ENCODE data around the gene GTPBP4.

GTPBP4 gene

DNA sequence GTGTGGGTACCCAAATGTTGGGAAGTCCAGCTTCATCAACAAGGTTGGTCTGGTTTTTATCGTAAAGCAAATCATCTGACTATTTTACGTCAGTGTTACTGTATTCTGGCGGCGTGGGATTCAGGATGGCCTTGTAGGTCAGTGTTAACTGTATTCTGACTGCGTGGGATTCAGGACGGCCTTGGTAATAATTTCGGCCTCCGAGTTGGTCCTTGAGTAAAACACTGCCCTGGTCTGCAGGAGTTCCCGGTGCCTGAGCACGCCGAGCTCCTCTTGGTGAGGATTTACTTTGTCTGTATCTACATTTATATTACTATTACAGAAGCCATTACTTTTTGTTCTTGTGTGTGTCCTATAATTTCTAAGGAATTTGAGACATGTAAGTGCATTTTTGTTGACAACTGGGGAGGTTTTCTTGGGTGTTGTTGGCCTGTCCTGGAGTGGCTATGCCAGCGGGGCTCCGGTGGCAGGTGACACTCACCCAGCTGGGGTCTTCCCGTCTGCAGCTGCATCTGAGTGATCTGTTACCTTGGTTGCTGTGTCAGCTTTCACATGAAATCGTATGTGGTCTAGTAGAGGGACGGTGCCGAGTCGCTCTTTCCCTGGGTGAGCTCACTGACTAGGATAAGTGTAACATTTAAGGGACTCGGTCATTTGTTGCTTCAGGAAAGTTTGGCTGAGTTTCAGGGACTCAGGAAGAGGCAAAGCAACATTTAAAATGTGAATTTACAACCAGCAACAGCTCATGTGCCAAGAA lies 9.2 kb downstream of the GTPBP4 start:
- no peak for ATAC-seq
- TF ChIP-seq SNAI2 (CRISPR knock-in tag; IDR thresholded peaks at IDR 0.05) (no peak), ARNTL (CRISPR knock-in tag; IDR thresholded peaks at IDR 0.05; ENCODE audit: borderline replicate concordance, low read depth) (no peak), CREB5 (CRISPR knock-in tag; IDR thresholded peaks at IDR 0.05; ENCODE audit: low read depth) (no peak), PPARA (CRISPR knock-in tag; IDR thresholded peaks at IDR 0.05; ENCODE audit: borderline replicate concordance) (no peak), PATZ1 (CRISPR knock-in tag; IDR thresholded peaks at IDR 0.05; ENCODE audit: borderline replicate concordance) (no peak), TCF4 (CRISPR knock-in tag; IDR thresholded peaks at IDR 0.05; ENCODE audit: borderline replicate concordance) (no peak), ZNF8 (CRISPR knock-in tag; IDR thresholded peaks at IDR 0.05) (no peak), ZFP3 (CRISPR knock-in tag; IDR thresholded peaks at IDR 0.05) (no peak), ZNF70 (CRISPR knock-in tag; IDR thresholded peaks at IDR 0.05) (no peak), ZC3H10 (CRISPR knock-in tag; IDR thresholded peaks at IDR 0.05) (no peak), TOX (CRISPR knock-in tag; IDR thresholded peaks at IDR 0.05; ENCODE audit: borderline replicate concordance) (no peak), CSDC2 (CRISPR knock-in tag; IDR thresholded peaks at IDR 0.05) (no peak), BACH2 (CRISPR knock-in tag; IDR thresholded peaks at IDR 0.05; ENCODE audit: borderline replicate concordance) (no peak), ISL1 (CRISPR knock-in tag; IDR thresholded peaks at IDR 0.05) (no peak), ZNF565 (CRISPR knock-in tag; conservative IDR thresholded peaks at IDR 0.05; ENCODE audit: low read depth) (no peak), RARB (CRISPR knock-in tag; IDR thresholded peaks at IDR 0.05) (no peak)

DNA sequence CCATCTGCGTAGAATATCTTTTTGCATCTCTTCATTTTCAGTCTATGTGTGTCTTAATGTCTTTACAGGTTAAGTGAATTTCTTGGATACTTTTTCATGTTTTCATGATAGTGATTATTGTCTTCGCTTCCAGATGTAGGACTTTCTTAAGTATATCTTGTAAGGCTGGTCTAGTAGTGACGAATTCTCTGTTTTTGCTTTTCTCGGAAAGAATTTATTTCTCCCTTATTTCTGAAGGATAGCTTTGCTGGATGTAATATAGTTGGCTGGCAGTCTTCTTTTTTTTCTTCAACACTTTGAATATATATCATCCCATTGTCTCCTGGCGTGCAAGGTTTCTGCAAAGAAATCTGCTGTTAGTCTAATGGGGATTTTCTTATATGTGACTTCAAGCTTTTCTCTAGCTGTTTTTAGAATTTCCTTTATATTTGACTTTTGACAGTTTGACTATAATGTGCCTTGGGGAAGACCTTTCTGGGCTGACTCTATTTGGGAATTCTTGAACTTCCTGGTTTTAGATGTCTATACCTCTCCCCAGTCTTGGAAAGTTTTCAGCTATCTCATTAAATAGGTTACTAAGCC lies 14.3 kb downstream of the GTPBP4 start:
- TF ChIP-seq ESRRG (CRISPR knock-in tag; IDR thresholded peaks at IDR 0.05) (no peak), ZFP30 (CRISPR knock-in tag; IDR thresholded peaks at IDR 0.05) (no peak), PPARA (CRISPR knock-in tag; IDR thresholded peaks at IDR 0.05; ENCODE audit: borderline replicate concordance) (no peak), RARB (CRISPR knock-in tag; IDR thresholded peaks at IDR 0.05) (no peak), TOX (CRISPR knock-in tag; IDR thresholded peaks at IDR 0.05; ENCODE audit: borderline replicate concordance) (no peak)
- TF ChIP-seq, protein P1, sequence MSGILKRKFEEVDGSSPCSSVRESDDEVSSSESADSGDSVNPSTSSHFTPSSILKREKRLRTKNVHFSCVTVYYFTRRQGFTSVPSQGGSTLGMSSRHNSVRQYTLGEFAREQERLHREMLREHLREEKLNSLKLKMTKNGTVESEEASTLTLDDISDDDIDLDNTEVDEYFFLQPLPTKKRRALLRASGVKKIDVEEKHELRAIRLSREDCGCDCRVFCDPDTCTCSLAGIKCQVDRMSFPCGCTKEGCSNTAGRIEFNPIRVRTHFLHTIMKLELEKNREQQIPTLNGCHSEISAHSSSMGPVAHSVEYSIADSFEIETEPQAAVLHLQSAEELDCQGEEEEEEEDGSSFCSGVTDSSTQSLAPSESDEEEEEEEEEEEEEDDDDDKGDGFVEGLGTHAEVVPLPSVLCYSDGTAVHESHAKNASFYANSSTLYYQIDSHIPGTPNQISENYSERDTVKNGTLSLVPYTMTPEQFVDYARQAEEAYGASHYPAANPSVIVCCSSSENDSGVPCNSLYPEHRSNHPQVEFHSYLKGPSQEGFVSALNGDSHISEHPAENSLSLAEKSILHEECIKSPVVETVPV (CRISPR knock-in tag; IDR thresholded peaks at IDR 0.05) = no peak
- no peak for ATAC-seq

- TF ChIP-seq, protein P2, sequence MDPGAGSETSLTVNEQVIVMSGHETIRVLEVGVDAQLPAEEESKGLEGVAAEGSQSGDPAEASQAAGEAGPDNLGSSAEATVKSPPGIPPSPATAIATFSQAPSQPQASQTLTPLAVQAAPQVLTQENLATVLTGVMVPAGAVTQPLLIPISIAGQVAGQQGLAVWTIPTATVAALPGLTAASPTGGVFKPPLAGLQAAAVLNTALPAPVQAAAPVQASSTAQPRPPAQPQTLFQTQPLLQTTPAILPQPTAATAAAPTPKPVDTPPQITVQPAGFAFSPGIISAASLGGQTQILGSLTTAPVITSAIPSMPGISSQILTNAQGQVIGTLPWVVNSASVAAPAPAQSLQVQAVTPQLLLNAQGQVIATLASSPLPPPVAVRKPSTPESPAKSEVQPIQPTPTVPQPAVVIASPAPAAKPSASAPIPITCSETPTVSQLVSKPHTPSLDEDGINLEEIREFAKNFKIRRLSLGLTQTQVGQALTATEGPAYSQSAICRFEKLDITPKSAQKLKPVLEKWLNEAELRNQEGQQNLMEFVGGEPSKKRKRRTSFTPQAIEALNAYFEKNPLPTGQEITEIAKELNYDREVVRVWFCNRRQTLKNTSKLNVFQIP (CRISPR knock-in tag; IDR thresholded peaks at IDR 0.05; ENCODE audit: borderline replicate concordance, low read depth) = no peak
- TF ChIP-seq TCF4 (CRISPR knock-in tag; IDR thresholded peaks at IDR 0.05; ENCODE audit: borderline replicate concordance) = no peak
- no peak for ATAC-seq
These were observed 15.8 kb downstream of the GTPBP4 start for GRCh38 chr10:1003884-1004670.

DNA sequence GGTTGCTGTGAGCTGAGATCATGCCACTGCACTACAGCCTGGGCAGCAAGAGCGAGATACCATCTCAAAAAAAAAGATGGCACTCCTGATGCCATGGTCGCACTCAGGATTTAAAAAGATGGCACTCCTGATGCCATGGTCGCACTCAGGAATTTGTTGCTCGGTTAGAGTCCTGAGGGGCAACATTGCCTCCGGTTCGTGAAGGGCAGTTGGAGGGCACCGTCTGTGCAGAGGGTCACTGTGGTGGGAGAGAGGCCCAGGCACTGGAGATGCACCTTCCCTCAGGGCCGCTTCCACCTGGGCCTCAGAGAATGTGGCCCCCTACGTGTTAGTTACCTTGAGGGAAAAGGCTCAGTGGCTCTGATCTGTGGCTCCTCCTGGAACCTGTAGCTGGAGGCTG lies 18.3 kb downstream of the GTPBP4 start:
- ATAC-seq = no peak
- TF ChIP-seq ESRRG (CRISPR knock-in tag; IDR thresholded peaks at IDR 0.05) (no peak), CREB5 (CRISPR knock-in tag; IDR thresholded peaks at IDR 0.05; ENCODE audit: low read depth) (no peak), ZFP3 (CRISPR knock-in tag; IDR thresholded peaks at IDR 0.05) (no peak), SNAI2 (CRISPR knock-in tag; IDR thresholded peaks at IDR 0.05) (no peak), ZNF8 (CRISPR knock-in tag; IDR thresholded peaks at IDR 0.05) (no peak), BACH2 (CRISPR knock-in tag; IDR thresholded peaks at IDR 0.05; ENCODE audit: borderline replicate concordance) (no peak), TOX (CRISPR knock-in tag; IDR thresholded peaks at IDR 0.05; ENCODE audit: borderline replicate concordance) (no peak), CSDC2 (CRISPR knock-in tag; IDR thresholded peaks at IDR 0.05) (no peak), ZNF70 (CRISPR knock-in tag; IDR thresholded peaks at IDR 0.05) (no peak)
- TF ChIP-seq, protein P1 (CRISPR knock-in tag; IDR thresholded peaks at IDR 0.05) = no peak

Measured in SK-N-SH treated with all-trans-retinoic acid at 6 μM for 48 hours (cell line).